GM23338 (cell line): ENCODE data around the gene ANTXR1. TPM values are rescaled to one million over a fixed set of nuclear protein-coding genes. Genes with fewer than 3 reads are reported as not detected.

Experiments used
- EZH2 ChIP-seq: fragments of 200-600 bp; sonication (generic); IDR thresholded peaks from one replicate; pipeline ENCODE4 v1.8.0; 2017; ENCODE audit warnings: antibody characterized with exemption, mild to moderate bottlenecking, low read depth; ENCODE audit not compliant: unreplicated experiment
- EZH2phosphoT487 ChIP-seq: fragments of 200-600 bp; sonication (generic); IDR thresholded peaks from one replicate; pipeline ENCODE4 v1.8.1; 2018; ENCODE audit warnings: antibody characterized with exemption; ENCODE audit not compliant: unreplicated experiment
- STAT1 ChIP-seq: IDR thresholded peaks from one replicate; pipeline ENCODE4 v1.6.1; 2016; ENCODE audit warnings: antibody characterized with exemption; ENCODE audit not compliant: unreplicated experiment
- ZNF114 ChIP-seq: fragments of 250-450 bp; sonication (Bioruptor Pico); IDR thresholded peaks from 2 replicates; pipeline ENCODE4 v1.5.0; 2020; ENCODE audit warnings: mild to moderate bottlenecking, moderate library complexity
- polyA plus RNA-seq: library from polyadenylated mRNA; unstranded; fragments of >200 nt; fragmentation: Nextera tagmentation; extraction: Ambion mirVana; gene quantifications from 2 replicates; pipeline ENCODE4 v1.2.1, GENCODE V29; 2016
- total RNA-seq: library from RNA; depleted of rRNA; stranded (reverse); fragments of >200 nt; shearing (Covaris generic); gene quantifications from 2 replicates; pipeline ENCODE4 v1.2.3, GENCODE V29; 2014
- TF ChIP-seq, protein P1 (sequence below): fragments of 250-450 bp; sonication (Bioruptor Pico); IDR thresholded peaks from 2 replicates; pipeline ENCODE4 v1.5.0; 2020; ENCODE audit warnings: mild to moderate bottlenecking, moderate library complexity
- TF ChIP-seq, protein P2 (sequence below), 2 experiments: fragments of 200-600 bp in 1 of 2; sonication (generic) in 1 of 2; conservative IDR thresholded peaks; 2 replicates each; pipeline versions ENCODE4 v1.5.1 to v1.6.1; 2016 to 2017; ENCODE audit warnings: antibody characterized with exemption in 2 of 2, low read depth in 2 of 2, mild to moderate bottlenecking in 2 of 2, moderate library complexity in 1 of 2
- TF ChIP-seq, protein P3 (sequence below): IDR thresholded peaks from 2 replicates; pipeline ENCODE4 v1.6.1; 2016; ENCODE audit warnings: antibody characterized with exemption

ANTXR1 gene
- total and polyA plus RNA-seq, 2 experiments from 2014 or later = 16.1 to 23.1 TPM

DNA sequence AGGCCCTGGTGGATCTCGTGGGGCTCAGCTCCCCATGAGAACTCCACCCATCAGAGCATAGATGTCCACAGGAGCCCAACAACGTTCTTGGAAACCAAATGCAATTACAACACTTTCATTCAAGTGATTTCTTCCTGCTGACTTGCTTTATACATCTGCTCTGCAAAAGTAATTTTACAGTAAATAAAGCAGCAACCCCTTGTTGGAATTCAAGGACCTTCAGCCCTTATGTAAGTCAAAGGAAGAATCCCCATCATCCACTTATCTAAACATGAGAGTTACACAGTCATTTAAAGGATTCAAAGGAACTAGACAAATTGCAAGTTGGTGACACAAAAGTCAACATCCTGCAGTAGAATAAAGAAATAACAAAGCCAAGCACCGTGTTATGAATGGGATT is 17.1 kb upstream of the ANTXR1 start (continued):
- TF ChIP-seq, protein P1, sequence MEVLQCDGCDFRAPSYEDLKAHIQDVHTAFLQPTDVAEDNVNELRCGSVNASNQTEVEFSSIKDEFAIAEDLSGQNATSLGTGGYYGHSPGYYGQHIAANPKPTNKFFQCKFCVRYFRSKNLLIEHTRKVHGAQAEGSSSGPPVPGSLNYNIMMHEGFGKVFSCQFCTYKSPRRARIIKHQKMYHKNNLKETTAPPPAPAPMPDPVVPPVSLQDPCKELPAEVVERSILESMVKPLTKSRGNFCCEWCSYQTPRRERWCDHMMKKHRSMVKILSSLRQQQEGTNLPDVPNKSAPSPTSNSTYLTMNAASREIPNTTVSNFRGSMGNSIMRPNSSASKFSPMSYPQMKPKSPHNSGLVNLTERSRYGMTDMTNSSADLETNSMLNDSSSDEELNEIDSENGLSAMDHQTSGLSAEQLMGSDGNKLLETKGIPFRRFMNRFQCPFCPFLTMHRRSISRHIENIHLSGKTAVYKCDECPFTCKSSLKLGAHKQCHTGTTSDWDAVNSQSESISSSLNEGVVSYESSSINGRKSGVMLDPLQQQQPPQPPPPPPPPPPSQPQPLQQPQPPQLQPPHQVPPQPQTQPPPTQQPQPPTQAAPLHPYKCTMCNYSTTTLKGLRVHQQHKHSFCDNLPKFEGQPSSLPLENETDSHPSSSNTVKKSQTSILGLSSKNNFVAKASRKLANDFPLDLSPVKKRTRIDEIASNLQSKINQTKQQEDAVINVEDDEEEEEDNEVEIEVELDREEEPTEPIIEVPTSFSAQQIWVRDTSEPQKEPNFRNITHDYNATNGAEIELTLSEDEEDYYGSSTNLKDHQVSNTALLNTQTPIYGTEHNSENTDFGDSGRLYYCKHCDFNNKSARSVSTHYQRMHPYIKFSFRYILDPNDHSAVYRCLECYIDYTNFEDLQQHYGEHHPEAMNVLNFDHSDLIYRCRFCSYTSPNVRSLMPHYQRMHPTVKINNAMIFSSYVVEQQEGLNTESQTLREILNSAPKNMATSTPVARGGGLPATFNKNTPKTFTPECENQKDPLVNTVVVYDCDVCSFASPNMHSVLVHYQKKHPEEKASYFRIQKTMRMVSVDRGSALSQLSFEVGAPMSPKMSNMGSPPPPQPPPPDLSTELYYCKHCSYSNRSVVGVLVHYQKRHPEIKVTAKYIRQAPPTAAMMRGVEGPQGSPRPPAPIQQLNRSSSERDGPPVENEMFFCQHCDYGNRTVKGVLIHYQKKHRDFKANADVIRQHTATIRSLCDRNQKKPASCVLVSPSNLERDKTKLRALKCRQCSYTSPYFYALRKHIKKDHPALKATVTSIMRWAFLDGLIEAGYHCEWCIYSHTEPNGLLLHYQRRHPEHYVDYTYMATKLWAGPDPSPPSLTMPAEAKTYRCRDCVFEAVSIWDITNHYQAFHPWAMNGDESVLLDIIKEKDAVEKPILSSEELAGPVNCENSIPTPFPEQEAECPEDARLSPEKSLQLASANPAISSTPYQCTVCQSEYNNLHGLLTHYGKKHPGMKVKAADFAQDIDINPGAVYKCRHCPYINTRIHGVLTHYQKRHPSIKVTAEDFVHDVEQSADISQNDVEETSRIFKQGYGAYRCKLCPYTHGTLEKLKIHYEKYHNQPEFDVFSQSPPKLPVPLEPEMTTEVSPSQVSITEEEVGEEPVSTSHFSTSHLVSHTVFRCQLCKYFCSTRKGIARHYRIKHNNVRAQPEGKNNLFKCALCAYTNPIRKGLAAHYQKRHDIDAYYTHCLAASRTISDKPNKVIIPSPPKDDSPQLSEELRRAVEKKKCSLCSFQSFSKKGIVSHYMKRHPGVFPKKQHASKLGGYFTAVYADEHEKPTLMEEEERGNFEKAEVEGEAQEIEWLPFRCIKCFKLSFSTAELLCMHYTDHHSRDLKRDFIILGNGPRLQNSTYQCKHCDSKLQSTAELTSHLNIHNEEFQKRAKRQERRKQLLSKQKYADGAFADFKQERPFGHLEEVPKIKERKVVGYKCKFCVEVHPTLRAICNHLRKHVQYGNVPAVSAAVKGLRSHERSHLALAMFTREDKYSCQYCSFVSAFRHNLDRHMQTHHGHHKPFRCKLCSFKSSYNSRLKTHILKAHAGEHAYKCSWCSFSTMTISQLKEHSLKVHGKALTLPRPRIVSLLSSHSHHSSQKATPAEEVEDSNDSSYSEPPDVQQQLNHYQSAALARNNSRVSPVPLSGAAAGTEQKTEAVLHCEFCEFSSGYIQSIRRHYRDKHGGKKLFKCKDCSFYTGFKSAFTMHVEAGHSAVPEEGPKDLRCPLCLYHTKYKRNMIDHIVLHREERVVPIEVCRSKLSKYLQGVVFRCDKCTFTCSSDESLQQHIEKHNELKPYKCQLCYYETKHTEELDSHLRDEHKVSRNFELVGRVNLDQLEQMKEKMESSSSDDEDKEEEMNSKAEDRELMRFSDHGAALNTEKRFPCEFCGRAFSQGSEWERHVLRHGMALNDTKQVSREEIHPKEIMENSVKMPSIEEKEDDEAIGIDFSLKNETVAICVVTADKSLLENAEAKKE (CRISPR knock-in tag) = no peak
- TF ChIP-seq EZH2phosphoT487 (no peak), EZH2 (no peak), STAT1 (no peak), ZNF114 (CRISPR knock-in tag) (no peak)
- TF ChIP-seq, protein P2, sequence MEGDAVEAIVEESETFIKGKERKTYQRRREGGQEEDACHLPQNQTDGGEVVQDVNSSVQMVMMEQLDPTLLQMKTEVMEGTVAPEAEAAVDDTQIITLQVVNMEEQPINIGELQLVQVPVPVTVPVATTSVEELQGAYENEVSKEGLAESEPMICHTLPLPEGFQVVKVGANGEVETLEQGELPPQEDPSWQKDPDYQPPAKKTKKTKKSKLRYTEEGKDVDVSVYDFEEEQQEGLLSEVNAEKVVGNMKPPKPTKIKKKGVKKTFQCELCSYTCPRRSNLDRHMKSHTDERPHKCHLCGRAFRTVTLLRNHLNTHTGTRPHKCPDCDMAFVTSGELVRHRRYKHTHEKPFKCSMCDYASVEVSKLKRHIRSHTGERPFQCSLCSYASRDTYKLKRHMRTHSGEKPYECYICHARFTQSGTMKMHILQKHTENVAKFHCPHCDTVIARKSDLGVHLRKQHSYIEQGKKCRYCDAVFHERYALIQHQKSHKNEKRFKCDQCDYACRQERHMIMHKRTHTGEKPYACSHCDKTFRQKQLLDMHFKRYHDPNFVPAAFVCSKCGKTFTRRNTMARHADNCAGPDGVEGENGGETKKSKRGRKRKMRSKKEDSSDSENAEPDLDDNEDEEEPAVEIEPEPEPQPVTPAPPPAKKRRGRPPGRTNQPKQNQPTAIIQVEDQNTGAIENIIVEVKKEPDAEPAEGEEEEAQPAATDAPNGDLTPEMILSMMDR (conservative IDR thresholded peaks at IDR 0.05; ENCODE audit: low read depth in 2 of 2) = no peak
- TF ChIP-seq, protein P3, sequence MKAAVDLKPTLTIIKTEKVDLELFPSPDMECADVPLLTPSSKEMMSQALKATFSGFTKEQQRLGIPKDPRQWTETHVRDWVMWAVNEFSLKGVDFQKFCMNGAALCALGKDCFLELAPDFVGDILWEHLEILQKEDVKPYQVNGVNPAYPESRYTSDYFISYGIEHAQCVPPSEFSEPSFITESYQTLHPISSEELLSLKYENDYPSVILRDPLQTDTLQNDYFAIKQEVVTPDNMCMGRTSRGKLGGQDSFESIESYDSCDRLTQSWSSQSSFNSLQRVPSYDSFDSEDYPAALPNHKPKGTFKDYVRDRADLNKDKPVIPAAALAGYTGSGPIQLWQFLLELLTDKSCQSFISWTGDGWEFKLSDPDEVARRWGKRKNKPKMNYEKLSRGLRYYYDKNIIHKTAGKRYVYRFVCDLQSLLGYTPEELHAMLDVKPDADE = no peak
